NCI-H2081 treated with DMSO at 0.1 percent for 48 hours (cell line): ENCODE data around the gene DDAH1.

Source experiments
- DNase-seq: peaks from one replicate; lab custom pipeline; 2025; lab: John Stamatoyannopoulos, UW

The DDAH1 gene

DNA sequence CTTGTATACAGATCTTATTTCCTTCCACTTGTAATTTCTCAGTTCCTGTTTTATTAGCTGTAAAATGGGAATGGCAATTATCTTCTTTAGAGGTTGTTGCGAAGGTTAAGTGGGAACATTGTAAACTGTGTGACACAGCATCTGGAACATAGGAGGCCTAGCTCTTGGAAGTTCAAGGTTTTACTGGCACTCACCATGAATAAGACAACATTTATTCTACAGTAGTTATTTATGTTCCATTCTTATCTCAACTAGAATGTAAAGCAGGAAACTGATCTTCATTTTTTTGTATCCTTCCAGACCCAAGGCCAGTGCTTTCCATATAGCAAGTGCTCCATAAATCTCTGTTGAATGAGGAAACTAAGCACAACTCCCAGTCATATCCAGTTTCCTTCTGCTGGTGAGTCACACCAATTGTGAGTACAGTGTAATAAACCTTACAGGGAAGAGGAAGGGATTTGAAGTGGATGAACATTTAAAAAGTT, 189.9 kb downstream of the DDAH1 start:
- no peak for DNase-seq

- DNase-seq: no peak
Measured at GRCh38 chr1:85273397-85273796, 191.6 kb downstream of the DDAH1 start.

- DNase-seq: no peak
Measured at GRCh38 chr1:85268801-85269585, 196.0 kb downstream of the DDAH1 start.
